Activated gamma-delta T cell treated with Interleukin-2 at 50 U/mL for 16 hours (primary cell): ENCODE results near the gene TIMM13.

Experiments
- DNase-seq: peaks from one replicate; pipeline ENCODE4 v3.0.0-alpha.2; 2020

The TIMM13 gene

DNA sequence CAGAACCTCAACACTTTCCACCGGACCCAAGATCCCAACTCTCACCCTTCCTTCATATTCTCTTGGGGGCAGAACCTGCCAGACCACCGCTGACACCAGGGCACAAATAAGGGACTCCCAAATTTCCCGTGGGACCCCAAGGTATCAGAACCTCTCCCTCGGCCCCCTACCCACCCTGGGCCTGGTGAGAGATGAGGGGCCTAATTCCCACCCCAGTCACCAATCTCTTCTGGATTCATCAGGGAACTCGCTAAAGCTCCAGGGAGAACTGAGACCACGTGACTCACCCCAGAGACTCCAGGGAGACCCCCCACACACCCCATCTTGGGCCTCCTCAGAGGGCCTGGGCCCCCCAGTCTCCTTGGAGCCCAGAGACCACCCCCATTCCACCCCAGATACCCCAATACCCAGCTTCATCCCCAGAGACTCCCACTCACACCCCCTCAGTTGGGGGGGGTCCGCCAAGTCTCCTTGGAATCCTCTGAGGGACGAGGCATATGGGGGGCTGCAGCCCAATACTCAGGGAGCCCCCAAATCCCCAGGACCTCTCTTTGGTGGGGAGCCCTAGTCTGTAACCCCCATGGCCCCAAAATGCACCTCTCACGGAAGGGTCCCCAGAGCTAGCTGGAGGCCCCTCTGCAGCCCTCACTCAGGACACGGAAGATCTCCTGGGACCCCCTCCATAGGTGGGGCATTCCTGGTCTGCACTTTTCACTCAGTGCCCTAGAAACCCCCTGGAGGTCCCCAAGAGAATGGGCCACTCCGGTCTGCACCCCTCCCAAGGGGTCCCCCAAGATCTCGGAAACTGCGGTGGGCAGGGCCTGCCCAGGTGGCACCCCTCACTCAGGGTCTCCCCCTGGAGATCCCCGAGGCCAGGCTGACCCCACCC, 27.8 kb upstream of the TIMM13 start:
- no peak for DNase-seq

DNA sequence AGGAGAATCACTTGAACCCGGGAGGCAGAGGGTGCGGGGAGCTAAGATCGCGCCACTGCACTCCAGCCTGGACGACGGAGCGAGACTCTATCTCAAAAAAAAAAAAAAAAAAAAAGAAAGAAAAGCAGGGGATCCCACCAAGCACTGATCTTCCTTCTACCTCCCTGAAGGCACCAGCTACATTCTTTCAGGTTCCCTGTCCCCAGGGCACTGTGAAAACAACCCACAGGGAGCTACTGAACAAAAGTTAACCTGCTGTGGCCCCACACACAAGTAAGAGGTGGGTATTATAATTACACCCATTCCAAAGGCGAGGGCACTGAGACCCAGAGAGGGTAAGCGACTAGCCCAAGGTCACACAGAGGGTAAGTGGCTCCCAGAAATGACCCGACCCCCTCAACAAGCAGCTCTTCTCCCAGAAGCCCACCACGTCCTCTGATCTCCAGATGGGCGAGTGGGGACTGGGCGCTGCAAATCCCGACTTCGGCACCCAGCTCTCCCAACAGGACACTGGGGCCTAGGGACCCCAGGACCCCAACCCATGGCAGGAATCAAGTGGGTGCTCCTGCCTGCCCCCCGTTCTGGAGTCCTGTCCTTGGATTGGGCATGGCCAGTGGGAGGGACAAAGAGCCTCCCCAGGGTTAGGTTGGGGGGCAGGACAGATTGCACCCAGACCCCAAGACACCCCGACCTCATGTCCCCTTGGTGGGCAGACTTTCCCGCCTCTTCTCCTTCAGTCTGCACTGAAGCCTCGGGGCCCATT, 27.0 kb upstream of the TIMM13 start:
- DNase-seq: no peak

DNA sequence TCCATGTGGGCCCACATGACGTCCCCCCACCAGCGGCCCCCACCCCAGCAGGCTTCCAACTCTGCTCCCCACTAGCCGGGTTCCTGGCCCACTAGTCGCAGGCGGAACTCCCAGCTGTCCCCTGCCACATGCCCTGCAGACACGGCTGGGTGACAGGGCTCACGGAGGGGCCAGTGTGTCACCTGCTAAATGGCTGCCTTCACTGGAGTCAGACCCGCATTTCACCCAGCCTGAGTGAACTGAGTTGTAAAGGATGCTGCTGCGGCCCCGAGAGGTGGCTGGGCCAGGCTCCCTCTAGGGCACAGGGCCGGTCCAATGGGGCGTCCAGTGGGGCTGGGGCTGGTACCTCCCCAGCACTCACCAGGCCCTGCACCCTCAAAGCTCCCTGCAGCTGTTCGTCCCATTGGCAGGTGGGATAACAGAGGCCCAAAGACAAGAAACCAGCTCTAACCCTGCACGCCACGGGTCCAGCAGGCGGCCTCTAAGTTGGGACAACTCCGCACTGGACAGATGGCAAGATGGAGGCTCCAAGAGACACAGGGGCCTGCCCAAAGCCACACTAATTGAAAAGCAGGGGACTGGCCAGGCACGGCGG, 26.1 kb upstream of the TIMM13 start:
- no peak for DNase-seq

DNA sequence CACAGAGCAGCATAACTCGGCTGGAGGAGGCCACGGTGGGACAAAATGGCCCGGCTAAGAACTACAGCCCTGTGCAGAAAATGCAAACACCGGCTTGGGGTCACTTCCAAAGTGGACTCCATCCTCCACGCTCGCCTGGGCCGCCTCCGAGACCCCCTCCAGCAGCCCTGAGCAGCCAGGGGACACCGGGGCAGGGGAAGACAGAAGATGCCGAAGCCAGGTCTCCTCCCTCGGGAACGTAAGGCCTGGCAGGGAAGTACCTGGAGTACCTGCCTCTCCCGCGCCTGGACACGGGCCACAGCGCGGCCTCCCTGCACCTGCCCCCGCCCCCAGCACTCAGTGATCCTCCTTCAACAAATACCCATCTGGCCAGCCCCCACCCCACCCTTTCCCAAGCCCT, 24.4 kb upstream of the TIMM13 start:
- DNase-seq: no peak

DNA sequence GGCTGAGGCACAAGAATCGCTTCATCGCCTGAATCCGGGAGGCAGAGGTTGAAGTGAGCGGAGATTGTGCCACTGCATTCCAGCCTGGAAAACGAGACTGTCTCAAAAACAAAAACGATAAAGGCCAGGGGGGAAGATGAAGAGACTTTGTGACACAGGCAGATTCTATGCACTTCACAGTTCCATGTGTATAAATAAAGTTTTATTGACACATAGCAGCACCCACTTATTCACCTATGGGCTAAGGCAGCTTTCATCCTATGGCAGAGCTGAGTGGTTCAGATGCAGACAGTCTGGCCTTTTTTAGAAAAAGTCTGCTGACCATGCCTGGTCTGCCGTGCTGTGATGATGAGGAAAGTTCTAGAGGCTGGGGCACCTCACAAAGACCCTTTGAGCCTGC, 23.8 kb upstream of the TIMM13 start:
- DNase-seq: no peak

GRCh38 chr19:2449019-2449418, 21.6 kb upstream of the TIMM13 start:
- no peak for DNase-seq

DNA sequence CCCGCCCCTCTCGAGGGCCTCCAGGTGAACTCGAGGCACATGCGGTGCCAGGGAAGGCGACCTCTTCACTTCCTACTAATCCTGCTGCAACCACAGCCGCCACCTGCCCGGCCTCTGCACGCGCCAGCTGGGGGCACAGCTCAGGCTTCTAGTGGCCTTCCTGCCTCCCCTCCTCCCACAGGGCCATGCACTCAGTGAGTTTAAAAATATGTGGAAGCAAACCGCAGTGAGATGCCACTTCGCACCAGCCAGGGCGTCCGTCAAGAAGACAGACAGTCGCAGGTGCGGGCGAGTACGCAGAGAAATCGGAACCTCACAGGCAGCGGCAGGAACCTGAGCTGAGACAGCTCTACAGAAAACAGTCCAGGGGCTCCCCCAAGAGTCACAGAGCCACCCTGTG, 19.0 kb upstream of the TIMM13 start:
- DNase-seq: no peak

- no peak for DNase-seq
Observed at GRCh38 chr19:2444251-2445002, 17.0 kb upstream of the TIMM13 start.

- DNase-seq: no peak
Observed at GRCh38 chr19:2443785-2444182, 16.4 kb upstream of the TIMM13 start.

DNA sequence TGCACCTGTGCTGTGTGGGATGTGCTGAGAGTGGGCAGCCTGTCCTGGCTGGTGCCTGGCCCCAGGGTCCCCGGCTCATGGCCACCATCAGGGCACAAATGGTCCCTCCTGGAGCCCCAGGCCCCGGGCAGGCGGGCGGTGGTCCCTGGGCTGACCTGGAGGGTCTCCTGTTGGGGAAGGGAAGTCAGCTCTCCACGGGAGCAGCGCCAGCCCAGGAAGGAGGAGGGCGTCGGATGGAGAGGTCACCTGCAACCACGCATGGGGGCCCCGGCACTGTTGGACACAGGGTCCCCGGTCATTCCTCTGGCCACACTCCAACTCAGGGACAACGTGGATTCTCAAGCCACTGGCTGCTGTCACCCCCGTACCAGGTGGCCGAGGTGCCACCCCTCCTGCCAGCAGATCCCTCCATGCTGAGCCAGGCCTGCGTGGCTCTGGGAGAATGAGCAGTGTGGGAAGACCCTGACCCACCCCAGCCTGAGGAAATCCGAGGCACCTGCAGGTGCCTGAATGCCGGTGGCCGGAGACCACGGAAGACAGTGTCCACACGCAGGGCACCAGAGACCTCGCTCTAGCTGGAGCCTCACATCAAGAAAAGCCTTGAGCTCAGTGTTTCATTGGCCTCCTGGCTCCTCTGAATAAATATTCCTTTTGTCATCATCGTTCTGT, 15.9 kb upstream of the TIMM13 start:
- no peak for DNase-seq

- DNase-seq: no peak
Observed at GRCh38 chr19:2441096-2441752, 13.8 kb upstream of the TIMM13 start.

DNA sequence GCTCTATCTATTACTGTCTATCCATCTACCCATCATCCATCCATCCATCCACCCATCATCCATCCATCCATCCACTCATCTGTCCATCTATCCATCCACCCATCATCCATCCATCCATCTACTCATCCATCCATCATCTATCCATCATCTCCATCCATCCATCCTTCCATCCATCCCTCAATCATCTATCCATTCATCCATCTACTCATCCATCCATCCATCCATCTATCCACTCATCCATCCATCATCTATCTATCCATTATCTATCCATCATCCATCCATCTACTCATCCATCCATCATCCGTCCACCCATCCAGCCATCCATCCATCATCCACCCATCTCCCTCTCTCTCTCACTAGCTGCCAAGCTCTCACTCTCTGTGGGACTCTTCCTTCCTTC, 13.1 kb upstream of the TIMM13 start:
- DNase-seq: no peak

- DNase-seq: no peak
Observed at GRCh38 chr19:2438178-2438577, 10.8 kb upstream of the TIMM13 start.

DNA sequence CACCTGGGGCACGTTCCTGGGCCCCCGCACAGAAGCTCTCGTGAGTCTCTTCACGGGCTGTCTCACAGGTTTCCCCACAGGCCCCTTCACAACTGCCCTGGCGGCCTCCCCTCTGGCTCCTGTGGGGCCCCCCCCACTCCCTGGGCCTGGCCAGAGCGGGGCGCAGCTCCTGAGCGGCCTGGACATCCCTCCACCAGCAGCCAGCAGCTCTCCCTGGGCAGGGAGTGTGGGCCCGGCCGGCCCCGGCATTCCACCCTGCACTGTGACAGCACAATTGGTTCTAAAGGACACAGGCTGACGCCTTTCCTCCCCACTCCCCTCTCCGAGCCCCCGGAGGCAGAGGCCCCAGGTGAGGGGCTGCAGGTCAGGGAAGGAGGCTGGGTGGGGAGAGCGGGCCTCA, 9.5 kb upstream of the TIMM13 start:
- no peak for DNase-seq

DNA sequence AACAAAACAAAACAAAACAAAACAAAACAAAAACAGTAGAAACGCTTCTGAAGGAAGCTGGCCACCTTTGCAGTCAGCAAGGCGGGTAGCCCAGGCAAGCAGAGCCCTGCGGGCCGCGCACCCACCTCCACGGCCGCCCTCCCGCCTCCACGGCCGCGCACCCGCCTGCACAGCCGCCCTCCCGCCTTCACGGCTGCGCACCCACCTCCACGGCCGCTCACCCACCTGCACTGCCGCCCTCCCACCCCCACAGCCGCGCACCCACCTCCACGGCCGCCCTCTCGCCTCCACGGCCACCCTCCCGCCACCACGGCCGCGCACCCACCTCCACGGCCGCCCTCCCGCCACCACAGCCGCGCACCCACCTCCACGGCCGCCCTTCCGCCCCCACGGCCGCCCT, 9.0 kb upstream of the TIMM13 start:
- no peak for DNase-seq

DNA sequence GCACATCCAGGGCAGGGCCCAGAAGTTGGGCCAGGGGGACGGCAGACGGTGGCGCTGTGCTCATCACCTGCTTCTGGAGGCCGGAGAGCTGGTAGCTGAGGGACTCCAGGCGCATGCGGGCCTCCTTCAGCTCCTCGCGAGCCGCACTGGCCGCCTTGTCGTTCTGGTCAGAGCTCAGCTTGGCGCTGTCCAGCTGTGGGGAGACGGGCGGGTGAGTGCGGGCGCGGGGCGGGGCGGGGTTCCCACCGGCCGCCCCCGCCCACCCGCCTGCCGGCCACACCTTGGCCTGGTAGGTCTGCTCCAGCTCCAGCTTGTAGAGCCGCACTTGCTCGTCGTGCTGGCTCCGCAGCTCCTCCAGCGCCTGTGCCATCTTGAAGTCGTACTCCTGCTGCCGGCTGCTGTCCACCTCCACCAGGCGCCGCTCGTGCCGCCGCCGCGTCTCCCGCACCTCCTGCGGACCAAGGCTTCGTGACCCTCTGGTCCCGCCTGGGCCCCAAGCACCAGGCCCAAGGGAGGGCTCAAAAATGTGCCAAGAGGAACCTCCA, 7.4 kb upstream of the TIMM13 start:
- no peak for DNase-seq

GRCh38 chr19:2434267-2434666, 6.9 kb upstream of the TIMM13 start:
- no peak for DNase-seq

DNA sequence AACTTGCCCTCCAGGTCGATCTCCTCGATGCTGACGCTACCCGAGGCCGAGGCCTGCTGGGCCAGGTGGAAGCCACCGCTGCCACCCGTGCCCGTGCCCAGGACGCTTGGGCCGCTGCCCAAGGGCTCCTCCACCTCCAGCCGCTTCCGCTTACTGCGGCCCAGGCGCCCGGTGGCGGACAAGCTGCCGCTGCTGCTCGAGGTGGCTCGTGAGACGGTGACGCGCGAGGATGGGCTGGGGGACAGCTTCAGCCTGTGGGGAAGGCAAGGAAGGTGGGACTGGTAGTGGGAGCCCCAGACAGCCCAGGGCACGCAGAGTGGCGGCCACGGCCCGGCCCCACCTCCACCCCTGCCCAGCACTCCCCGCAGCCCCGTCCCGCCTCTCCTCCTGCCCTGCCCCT, 6.5 kb upstream of the TIMM13 start:
- no peak for DNase-seq

GRCh38 chr19:2432131-2432848, 4.9 kb upstream of the TIMM13 start:
- no peak for DNase-seq

GRCh38 chr19:2431318-2432055, 4.1 kb upstream of the TIMM13 start:
- no peak for DNase-seq
